Measurements from ENCODE around the gene UGT1A8.

The UGT1A8 gene

DNA sequence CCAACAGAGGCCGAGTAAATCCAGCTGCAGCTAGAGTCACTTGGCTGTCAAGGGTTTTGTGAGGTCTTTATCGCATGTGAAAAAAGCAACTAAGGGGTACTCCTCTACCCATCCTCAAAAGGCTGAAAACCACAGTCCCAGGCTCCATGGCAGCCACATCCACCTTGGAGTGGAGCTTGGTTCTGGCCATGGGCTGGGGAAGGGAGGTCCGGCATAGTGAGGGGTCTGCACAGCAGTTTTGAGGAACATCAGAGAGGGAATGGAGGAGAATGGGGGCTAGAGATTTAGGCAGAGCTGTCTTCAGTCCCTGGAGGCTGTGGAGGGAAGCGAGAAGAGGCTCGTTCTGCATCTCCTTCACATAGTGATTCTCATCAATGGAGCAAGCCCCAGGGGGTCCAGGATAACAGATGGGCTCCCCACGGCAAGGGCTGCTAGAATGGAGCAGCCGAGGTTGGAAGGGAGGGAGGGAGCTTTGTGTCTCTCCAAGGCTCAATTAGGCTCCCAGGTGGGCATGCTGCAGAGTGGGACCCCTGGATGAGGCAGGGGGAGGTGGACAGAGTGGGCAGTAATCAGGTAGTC lies 181.7 kb downstream of the UGT1A8 start:
- TF ChIP-seq POLR2AphosphoS5 (IDR thresholded peaks at IDR 0.05; ENCODE audit: low read depth, low read length) (no peak), TAF1 (IDR thresholded peaks at IDR 0.05; ENCODE audit: borderline replicate concordance, insufficient read depth, low read length) (no peak), SIN3A (IDR thresholded peaks at IDR 0.05; ENCODE audit: borderline replicate concordance, insufficient read depth, low read length) (no peak), REST (IDR thresholded peaks at IDR 0.05; ENCODE audit: insufficient read depth in 1 of 2, low read depth in 2 of 2, low read length in 2 of 2) (no peak), FOXP2 (optimal IDR thresholded peaks at IDR 0.05; ENCODE audit: borderline replicate concordance, extremely low read depth, extremely low read length, insufficient read depth) (no peak)

- no peak for TF ChIP-seq SIN3A (IDR thresholded peaks at IDR 0.05; ENCODE audit: borderline replicate concordance, insufficient read depth, low read length)
- no peak for TF ChIP-seq POLR2AphosphoS5 (IDR thresholded peaks at IDR 0.05; ENCODE audit: low read depth, low read length)
- TF ChIP-seq REST (IDR thresholded peaks at IDR 0.05; ENCODE audit: insufficient read depth in 1 of 2, low read depth in 2 of 2, low read length in 2 of 2): no peak
- TF ChIP-seq TAF1 (IDR thresholded peaks at IDR 0.05; ENCODE audit: borderline replicate concordance, insufficient read depth, low read length): no peak
- no peak for TF ChIP-seq FOXP2 (optimal IDR thresholded peaks at IDR 0.05; ENCODE audit: borderline replicate concordance, extremely low read depth, extremely low read length, insufficient read depth)
Measured at GRCh38 chr2:233799716-233800115, 182.3 kb downstream of the UGT1A8 start.

DNA sequence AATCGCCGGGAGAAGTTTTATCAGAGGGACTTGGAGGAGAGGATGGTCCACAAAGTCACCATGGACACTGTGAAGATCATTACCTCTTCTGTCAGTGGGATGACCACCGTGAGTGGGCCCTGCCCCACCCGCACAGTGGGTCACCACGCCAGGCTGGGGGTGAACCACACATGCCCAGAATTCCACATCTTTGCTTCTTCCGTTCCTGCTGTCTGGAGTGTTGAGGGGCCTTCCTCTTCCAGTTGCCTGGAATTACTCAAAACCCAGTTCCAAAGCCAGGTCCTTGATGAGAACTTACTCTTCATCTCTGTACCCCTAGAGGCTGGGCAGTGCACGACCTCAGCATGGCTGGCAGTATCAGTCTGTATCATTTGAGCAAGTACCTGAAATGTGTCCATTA lies 182.8 kb downstream of the UGT1A8 start:
- TF ChIP-seq SIN3A (IDR thresholded peaks at IDR 0.05; ENCODE audit: borderline replicate concordance, insufficient read depth, low read length): no peak
- no peak for TF ChIP-seq REST (IDR thresholded peaks at IDR 0.05; ENCODE audit: insufficient read depth in 1 of 2, low read depth in 2 of 2, low read length in 2 of 2)
- TF ChIP-seq POLR2AphosphoS5 (IDR thresholded peaks at IDR 0.05; ENCODE audit: low read depth, low read length): no peak
- no peak for TF ChIP-seq FOXP2 (optimal IDR thresholded peaks at IDR 0.05; ENCODE audit: borderline replicate concordance, extremely low read depth, extremely low read length, insufficient read depth)
- no peak for TF ChIP-seq TAF1 (IDR thresholded peaks at IDR 0.05; ENCODE audit: borderline replicate concordance, insufficient read depth, low read length)

- TF ChIP-seq SIN3A (IDR thresholded peaks at IDR 0.05; ENCODE audit: borderline replicate concordance, insufficient read depth, low read length) (no peak), POLR2AphosphoS5 (IDR thresholded peaks at IDR 0.05; ENCODE audit: low read depth, low read length) (no peak), REST (IDR thresholded peaks at IDR 0.05; ENCODE audit: insufficient read depth in 1 of 2, low read depth in 2 of 2, low read length in 2 of 2) (no peak), FOXP2 (optimal IDR thresholded peaks at IDR 0.05; ENCODE audit: borderline replicate concordance, extremely low read depth, extremely low read length, insufficient read depth) (no peak), TAF1 (IDR thresholded peaks at IDR 0.05; ENCODE audit: borderline replicate concordance, insufficient read depth, low read length) (no peak)
Measured at GRCh38 chr2:233801357-233802131, 184.1 kb downstream of the UGT1A8 start.
